ENCODE results near the gene HSPB7. TPM values are rescaled to one million over a fixed set of nuclear protein-coding genes. Genes with fewer than 3 reads are reported as not detected.

HSPB7 gene
- total RNA-seq, result 0.22 TPM in 1 of 2 replicates, not detected in the other

GRCh38 chr1:16017461-16018303 lies at the start of gene HSPB7:
Gene HSPB7 (minus strand): TSS chr1:16018043. CDS start chr1:16017963, 80 bp downstream.

DNA sequence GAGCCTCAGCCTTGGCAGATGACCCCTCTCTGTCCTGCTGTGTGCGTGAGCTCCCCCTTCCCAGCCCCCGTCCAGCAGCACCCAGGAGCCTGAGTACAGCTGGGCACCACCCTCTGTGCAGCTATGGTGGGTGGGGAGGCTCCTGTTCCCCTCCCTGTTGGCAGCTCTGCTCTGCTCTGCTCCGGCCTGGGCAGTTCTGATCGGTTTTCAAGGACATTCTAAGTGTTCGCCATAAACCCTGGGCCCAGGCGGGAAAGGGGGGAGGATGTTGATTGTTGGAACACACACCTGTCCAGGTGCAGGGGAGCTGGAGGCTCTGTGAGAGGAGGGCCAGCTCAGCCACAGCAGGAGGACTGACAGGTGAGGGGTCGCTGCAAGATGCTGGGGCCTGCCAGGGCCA lies 25.7 kb upstream of the HSPB7 start, which contains the start of gene CLCNKB:
TSS of gene CLCNKB (plus strand) at position 262 of the 400 bp plus-strand sequence. CDS start 711 bp downstream, outside the sequence.

DNA sequence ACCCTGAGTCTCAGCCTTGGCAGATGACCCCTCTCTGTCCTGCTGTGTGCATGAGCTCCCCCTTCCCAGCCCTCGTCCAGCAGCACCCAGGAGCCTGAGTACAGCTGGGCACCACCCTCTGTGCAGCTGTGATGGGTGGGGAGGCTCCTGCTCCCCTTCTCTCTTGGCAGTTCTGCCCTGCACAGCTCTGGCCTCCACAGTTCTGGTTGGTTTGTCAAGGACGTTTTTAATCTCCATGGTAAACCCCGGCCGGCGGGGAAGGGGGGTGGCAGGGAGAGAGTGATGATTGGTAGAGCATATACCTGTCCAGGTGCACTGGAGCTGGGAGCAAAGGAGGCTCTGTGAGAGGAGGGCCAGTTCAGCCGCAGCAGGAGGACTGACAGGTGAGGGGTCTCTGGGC lies 3.8 kb upstream of the HSPB7 start, which contains the start of gene CLCNKA:
TSS of gene CLCNKA (plus strand) at position 356 of the 400 bp plus-strand sequence. CDS start 584 bp downstream, outside the sequence.

GRCh38 chr1:15975805-15976680 lies 41.8 kb downstream of the HSPB7 start, which contains the start of gene ZBTB17:
Gene ZBTB17 (minus strand): TSS chr1:15976101. CDS start chr1:15948495, 27,606 bp downstream.

Small RNA genes lying within 50 kb of the gene (small RNA-seq; reads per million reads assigned to genes)
- gene AL355994.1, result not detected
- gene AL355994.5, result not detected

Other genes starting within 250 kb of the HSPB7 start
- 0.65 and 2.7 TPM in 2 replicates for gene UQCRHL, start 210.4 kb downstream of the HSPB7 start, total RNA-seq
- gene SPEN, start 170.3 kb downstream of the HSPB7 start, total RNA-seq, result 25.1 and 26.1 TPM in 2 replicates
- 28.1 and 31.8 TPM in 2 replicates for gene ZBTB17, start 41.9 kb downstream of the HSPB7 start, total RNA-seq
- gene SRARP, start 13.8 kb downstream of the HSPB7 start, total RNA-seq, result not detected in 2 replicates
- gene CLCNKA, start 4.0 kb upstream of the HSPB7 start, total RNA-seq, result not detected in 2 replicates
- gene CLCNKB, start 25.7 kb upstream of the HSPB7 start, total RNA-seq, result 0.43 and 1.2 TPM in 2 replicates
- gene FAM131C, start 55.6 kb upstream of the HSPB7 start, total RNA-seq, result not detected in 2 replicates
- gene EPHA2, start 138.0 kb upstream of the HSPB7 start, total RNA-seq, result 2.7 and 28.6 TPM in 2 replicates
- gene ARHGEF19, start 194.6 kb upstream of the HSPB7 start, total RNA-seq, result 20.4 and 29.4 TPM in 2 replicates
- gene CPLANE2, start 219.1 kb upstream of the HSPB7 start, total RNA-seq, result 7.9 and 13.8 TPM in 2 replicates